ENCODE measurements around the gene OPA3. TPM values are rescaled to one million over a fixed set of nuclear protein-coding genes. Genes with fewer than 3 reads are reported as not detected.

OPA3 gene
- total RNA-seq, 1 experiment from 2014 or later, result 11.1 TPM

DNA sequence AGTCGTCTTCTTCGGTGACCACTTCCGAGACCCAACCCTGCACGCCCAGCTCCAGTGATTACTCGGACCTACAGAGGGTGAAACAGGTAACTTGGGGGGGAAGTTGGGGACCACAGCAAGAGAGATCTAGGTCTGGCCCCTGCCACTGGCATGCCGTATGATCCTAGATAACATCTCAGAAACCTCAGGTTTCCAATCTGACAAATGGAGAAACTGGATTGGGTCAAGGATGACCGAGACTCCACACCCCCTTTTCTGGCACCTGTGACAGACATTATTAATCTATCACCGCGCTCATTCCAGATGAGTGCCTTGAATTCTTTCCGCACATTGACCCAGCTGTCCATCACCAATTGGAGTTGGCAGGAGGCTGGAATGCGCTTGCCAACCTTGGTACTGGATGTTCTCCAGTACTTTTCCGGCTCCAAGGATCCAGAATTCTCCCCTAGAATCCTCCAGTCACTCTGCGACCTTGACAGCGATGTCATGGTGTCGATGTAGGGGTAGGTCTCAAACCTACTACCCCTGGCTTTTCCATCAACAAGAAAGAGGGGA is 60.0 kb downstream of the OPA3 start:
- intact Hi-C loops (cut with micrococcal nuclease), result no loop called here
- ChIA-PET POLR2A (no interaction called here), RAD21 (ENCODE audit: low non-redundant PET in 1 of 2, low total read pairs in 2 of 2, uncharacterized antibody in 2 of 2, unreplicated experiment in 2 of 2) (interaction anchor here in 1 of 2 experiments (0.7 kb wide), 1 partner anchor 57 kb away, joined by 3 read pairs; no protein-coding TSS in a partner anchor), CTCF (no interaction called here)
- Histone ChIP-seq H3K9ac (ENCODE audit: low read length) (no peak overlapping the region), H3K4me2 (ENCODE audit: low read length) (no peak overlapping the region), H3K36me3 (ENCODE audit: control insufficient read depth in 1 of 2, insufficient read depth in 2 of 2, low read length in 2 of 2) (peaks cover 23 to 38% of the 10 kb centered on the region in 2 experiments), H3K4me3 (replicated peaks in 1 of 2; ENCODE audit: low read depth in 1 of 2, low read length in 2 of 2) (no peak overlapping the region), H4K20me1 (ENCODE audit: insufficient read depth) (no peaks in the 10 kb centered on the region), H3K4me1 (ENCODE audit: control insufficient read depth in 1 of 2, insufficient read depth in 2 of 2, low read length in 2 of 2) (peaks cover 23 to 67% of the 10 kb centered on the region in 2 experiments; a peak in 3 of 4 replicates), H3K79me2 (ENCODE audit: insufficient read depth, low read length) (peaks cover 14% of the 10 kb centered on the region; the same call in 1 of the 2 replicates), H3K27me3 (ENCODE audit: insufficient read depth, low read length) (no peaks in the 10 kb centered on the region), H2AFZ (ENCODE audit: low read depth, low read length, poor library complexity, severe bottlenecking) (no peak overlapping the region), H3K9me2 (ENCODE audit: insufficient read depth) (no peaks in the 10 kb centered on the region), H3K27ac (ENCODE audit: low read depth, low read length) (no peak overlapping the region), H3K9me3 (ENCODE audit: control insufficient read depth in 1 of 2, insufficient read depth in 1 of 2, low read depth in 1 of 2, low read length in 2 of 2) (no peaks in the 10 kb centered on the region)
- no peak for TF ChIP-seq SRF (IDR thresholded peaks at IDR 0.05; ENCODE audit: low read depth)
- TF ChIP-seq, protein P1, sequence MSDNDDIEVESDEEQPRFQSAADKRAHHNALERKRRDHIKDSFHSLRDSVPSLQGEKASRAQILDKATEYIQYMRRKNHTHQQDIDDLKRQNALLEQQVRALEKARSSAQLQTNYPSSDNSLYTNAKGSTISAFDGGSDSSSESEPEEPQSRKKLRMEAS (IDR thresholded peaks at IDR 0.05), result no peak
- no peak for TF ChIP-seq CEBPB (IDR thresholded peaks at IDR 0.05; ENCODE audit: low read depth)
- DNase-seq (ENCODE audit: low read depth, low spot score), result no peak
- ATAC-seq, result no peak
- no TSS peak for BruUV-seq (replicated peaks)

DNA sequence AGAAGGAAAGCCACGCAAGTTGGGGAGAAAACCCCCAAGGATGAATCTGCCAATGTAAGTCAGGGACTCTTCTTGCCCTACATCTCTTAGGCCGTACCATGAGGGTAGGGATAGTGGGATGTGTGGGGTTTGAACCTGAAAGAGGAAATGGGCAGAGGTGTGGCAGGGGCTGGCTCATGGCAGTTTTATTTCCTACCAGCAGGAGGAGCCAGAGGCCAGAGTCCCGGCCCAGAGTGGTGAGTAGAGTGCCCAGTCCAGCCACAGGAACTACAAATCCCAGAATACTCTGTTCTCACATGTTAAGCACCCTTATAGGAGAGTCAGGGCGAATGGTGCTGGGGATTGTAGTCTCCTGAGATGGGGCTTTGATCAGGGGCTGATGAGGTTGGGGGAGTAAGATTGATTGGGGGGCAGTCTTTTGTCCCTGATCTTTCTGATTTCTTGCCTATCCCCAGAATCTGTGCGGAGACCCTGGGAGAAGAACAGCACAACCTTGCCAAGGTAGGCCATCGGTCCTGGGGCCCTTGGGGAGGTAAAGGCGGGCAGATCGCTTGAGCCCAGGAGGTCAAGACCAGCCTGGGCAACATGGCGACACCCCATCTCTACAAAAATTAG is 60.9 kb downstream of the OPA3 start:
- peak overlapping the region; percentile 33 for H3K27ac ChIP-seq (ENCODE audit: low read depth, low read length)
- ChIA-PET POLR2A (no interaction called here), RAD21 (ENCODE audit: low non-redundant PET in 1 of 2, low total read pairs in 2 of 2, uncharacterized antibody in 2 of 2, unreplicated experiment in 2 of 2) (no interaction called here), CTCF (no interaction called here)
- H3K9ac ChIP-seq (ENCODE audit: low read length), result no peak overlapping the region
- DNase-seq (ENCODE audit: low read depth, low spot score), result peak; percentile 76
- H3K4me2 ChIP-seq (ENCODE audit: low read length), result peak overlapping the region; percentile 17; the same call in 1 of the 2 replicates
- no peak overlapping the region for H2AFZ ChIP-seq (ENCODE audit: low read depth, low read length, poor library complexity, severe bottlenecking)
- TF ChIP-seq TCF7L2 (IDR thresholded peaks at IDR 0.05; ENCODE audit: borderline replicate concordance, extremely low read depth, insufficient read depth, insufficient read length) (peak; percentile 74), ELF1 (IDR thresholded peaks at IDR 0.05; ENCODE audit: borderline replicate concordance, low read depth) (no peak), ZFX (IDR thresholded peaks at IDR 0.05) (no peak), RAD21 (IDR thresholded peaks at IDR 0.05; ENCODE audit: low read depth) (peak; percentile 95)
- TF ChIP-seq, protein P2, sequence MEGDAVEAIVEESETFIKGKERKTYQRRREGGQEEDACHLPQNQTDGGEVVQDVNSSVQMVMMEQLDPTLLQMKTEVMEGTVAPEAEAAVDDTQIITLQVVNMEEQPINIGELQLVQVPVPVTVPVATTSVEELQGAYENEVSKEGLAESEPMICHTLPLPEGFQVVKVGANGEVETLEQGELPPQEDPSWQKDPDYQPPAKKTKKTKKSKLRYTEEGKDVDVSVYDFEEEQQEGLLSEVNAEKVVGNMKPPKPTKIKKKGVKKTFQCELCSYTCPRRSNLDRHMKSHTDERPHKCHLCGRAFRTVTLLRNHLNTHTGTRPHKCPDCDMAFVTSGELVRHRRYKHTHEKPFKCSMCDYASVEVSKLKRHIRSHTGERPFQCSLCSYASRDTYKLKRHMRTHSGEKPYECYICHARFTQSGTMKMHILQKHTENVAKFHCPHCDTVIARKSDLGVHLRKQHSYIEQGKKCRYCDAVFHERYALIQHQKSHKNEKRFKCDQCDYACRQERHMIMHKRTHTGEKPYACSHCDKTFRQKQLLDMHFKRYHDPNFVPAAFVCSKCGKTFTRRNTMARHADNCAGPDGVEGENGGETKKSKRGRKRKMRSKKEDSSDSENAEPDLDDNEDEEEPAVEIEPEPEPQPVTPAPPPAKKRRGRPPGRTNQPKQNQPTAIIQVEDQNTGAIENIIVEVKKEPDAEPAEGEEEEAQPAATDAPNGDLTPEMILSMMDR (IDR thresholded peaks at IDR 0.05 in 2 of 3, conservative IDR thresholded peaks at IDR 0.05 in 1 of 3; ENCODE audit: borderline replicate concordance in 1 of 3, insufficient read depth in 1 of 3, low read depth in 2 of 3, low read length in 2 of 3), result peak; percentile 85 to 93 (median 90)
- no peaks in the 10 kb centered on the region for H4K20me1 ChIP-seq (ENCODE audit: insufficient read depth)
- ATAC-seq, result peak; percentile 85
- peaks cover 23 to 38% of the 10 kb centered on the region in 2 experiments for H3K36me3 ChIP-seq (ENCODE audit: control insufficient read depth in 1 of 2, insufficient read depth in 2 of 2, low read length in 2 of 2)
- intact Hi-C loops (cut with micrococcal nuclease), result loop anchor here (1.0 kb wide), 3 partner anchors 35 to 120 kb away; no protein-coding TSS in a partner anchor
- H3K4me3 ChIP-seq (replicated peaks in 1 of 2; ENCODE audit: low read depth in 1 of 2, low read length in 2 of 2), result no peak overlapping the region
- H3K79me2 ChIP-seq (ENCODE audit: insufficient read depth, low read length), result peaks cover 14% of the 10 kb centered on the region; the same call in 1 of the 2 replicates
- H3K4me1 ChIP-seq (ENCODE audit: control insufficient read depth in 1 of 2, insufficient read depth in 2 of 2, low read length in 2 of 2), result peaks cover 20 to 64% of the 10 kb centered on the region in 2 experiments; a peak in 3 of 4 replicates
- H3K9me3 ChIP-seq (ENCODE audit: control insufficient read depth in 1 of 2, insufficient read depth in 1 of 2, low read depth in 1 of 2, low read length in 2 of 2), result no peaks in the 10 kb centered on the region
- H3K27me3 ChIP-seq (ENCODE audit: insufficient read depth, low read length), result no peaks in the 10 kb centered on the region
- BruUV-seq (replicated peaks), result no TSS peak
- no peaks in the 10 kb centered on the region for H3K9me2 ChIP-seq (ENCODE audit: insufficient read depth)
